ENCODE data around the gene ASAP2. TPM values are rescaled to one million over a fixed set of nuclear protein-coding genes. Genes with fewer than 3 reads are reported as not detected.

Gene ASAP2
- polyA plus RNA-seq, 1 donor (not counting 4 experiments of a cell fraction or from before 2014, with no cell fraction given): 54.2 TPM

DNA sequence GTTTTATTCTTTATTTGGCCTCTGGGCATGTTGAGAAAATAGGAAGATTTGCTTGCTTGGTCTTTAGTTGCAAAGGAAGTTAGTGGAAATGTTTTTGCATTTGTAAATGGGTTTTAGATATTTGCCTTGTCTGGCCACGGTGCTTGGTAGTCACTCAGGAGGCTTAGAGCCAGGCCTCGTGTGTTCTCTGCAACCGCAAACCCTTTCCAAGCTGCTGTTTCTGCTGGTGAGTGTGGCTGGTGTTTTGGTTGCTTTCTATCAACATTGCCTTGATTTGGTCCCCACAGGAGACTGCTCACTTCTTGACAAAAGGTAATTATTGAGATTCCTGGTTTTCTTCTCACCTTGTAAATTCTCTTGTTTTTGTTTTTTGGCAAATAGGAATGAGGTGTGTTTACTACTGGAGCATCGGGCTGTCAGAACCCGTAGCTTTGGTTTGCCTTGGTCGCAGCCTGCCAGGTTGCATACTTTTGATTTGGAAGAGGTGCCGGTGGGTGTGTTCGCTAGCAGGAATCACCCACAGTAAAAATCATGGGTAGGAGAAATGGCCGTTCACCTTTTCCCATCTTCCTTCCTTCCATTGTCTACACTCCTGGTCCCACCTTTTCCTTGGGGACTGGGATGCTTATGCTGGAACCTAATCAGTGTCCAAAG lies 15.8 kb downstream of the ASAP2 start:
- H3K4me3 ChIP-seq (ENCODE audit: control insufficient read depth in 2 of 3, extremely low read depth in 1 of 3, insufficient read depth in 2 of 3, low read depth in 1 of 3, low read length in 3 of 3): peak overlapping the region in 2 of 3 experiments; percentile 39 to 41
- peaks cover 2% of the 10 kb centered on the region for H3K9me1 ChIP-seq (ENCODE audit: control insufficient read depth, extremely low read depth, insufficient read depth, low read length)
- H3K4me1 ChIP-seq (ENCODE audit: control insufficient read depth, extremely low read depth, insufficient read depth, low read length): peaks cover 41% of the 10 kb centered on the region
- TF ChIP-seq, protein P1, sequence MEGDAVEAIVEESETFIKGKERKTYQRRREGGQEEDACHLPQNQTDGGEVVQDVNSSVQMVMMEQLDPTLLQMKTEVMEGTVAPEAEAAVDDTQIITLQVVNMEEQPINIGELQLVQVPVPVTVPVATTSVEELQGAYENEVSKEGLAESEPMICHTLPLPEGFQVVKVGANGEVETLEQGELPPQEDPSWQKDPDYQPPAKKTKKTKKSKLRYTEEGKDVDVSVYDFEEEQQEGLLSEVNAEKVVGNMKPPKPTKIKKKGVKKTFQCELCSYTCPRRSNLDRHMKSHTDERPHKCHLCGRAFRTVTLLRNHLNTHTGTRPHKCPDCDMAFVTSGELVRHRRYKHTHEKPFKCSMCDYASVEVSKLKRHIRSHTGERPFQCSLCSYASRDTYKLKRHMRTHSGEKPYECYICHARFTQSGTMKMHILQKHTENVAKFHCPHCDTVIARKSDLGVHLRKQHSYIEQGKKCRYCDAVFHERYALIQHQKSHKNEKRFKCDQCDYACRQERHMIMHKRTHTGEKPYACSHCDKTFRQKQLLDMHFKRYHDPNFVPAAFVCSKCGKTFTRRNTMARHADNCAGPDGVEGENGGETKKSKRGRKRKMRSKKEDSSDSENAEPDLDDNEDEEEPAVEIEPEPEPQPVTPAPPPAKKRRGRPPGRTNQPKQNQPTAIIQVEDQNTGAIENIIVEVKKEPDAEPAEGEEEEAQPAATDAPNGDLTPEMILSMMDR (optimal IDR thresholded peaks at IDR 0.05 in 1 of 3, IDR thresholded peaks at IDR 0.05 in 1 of 3, conservative IDR thresholded peaks at IDR 0.05 in 1 of 3; ENCODE audit: extremely low read depth in 1 of 3, insufficient read depth in 2 of 3, low read length in 3 of 3): no peak
- no peak for TF ChIP-seq EZH2 (IDR thresholded peaks at IDR 0.05; ENCODE audit: low read length)
- DNase-seq (ENCODE audit: low read depth, low spot score) (no peak), FAIRE-seq (peak; percentile 65)
- peak overlapping the region; percentile 54 for H3K27ac ChIP-seq (ENCODE audit: control insufficient read depth, insufficient read depth, low read length)
- no peaks in the 10 kb centered on the region for H3K27me3 ChIP-seq (ENCODE audit: control insufficient read depth, extremely low read depth, insufficient read depth, low read length)
- peaks cover 0 to 16% of the 10 kb centered on the region in 2 experiments for H3K36me3 ChIP-seq (ENCODE audit: control insufficient read depth in 2 of 2, extremely low read depth in 1 of 2, insufficient read depth in 2 of 2, low read length in 2 of 2)
- no peaks in the 10 kb centered on the region for H3K9me3 ChIP-seq (ENCODE audit: control insufficient read depth, low read depth, low read length)
- H2AFZ ChIP-seq (ENCODE audit: control insufficient read depth, low read length): no peak overlapping the region
- dilution Hi-C loops (cut with MboI; ENCODE audit: extremely low pct_ligation_motif_present, low sequenced_read_pairs): no loop called here
- H3K4me2 ChIP-seq (ENCODE audit: control insufficient read depth, extremely low read depth, insufficient read depth, low read depth, low read length): peak overlapping the region; percentile 82
- H3K79me2 ChIP-seq (ENCODE audit: control insufficient read depth, insufficient read depth, low read length): peaks cover 96% of the 10 kb centered on the region
- peaks cover 3% of the 10 kb centered on the region for H4K20me1 ChIP-seq (ENCODE audit: control insufficient read depth, extremely low read depth, insufficient read depth, low read length)
- peak overlapping the region; percentile 47 for H3K9ac ChIP-seq (ENCODE audit: control insufficient read depth, extremely low read depth, insufficient read depth, low read length)

DNA sequence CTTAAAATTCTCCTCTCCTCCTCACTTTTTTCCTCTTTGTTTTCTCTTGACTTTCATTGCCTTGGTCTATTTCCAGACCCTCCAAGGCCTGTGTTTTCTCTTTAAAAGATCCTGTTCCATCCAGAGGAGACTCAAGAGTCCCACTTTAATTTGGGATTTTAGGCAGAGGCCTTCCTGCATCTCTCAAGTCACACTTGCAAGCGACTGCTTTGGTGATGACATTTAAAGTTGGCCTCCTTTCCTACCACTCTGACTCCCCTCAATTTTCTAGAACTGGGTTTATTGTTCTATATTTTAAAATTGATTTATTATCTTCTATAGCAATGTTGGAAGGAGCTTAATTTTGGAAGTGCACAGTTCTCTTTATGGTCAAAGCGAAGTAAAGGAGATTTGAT lies 16.3 kb downstream of the ASAP2 start:
- H3K4me1 ChIP-seq (ENCODE audit: control insufficient read depth, extremely low read depth, insufficient read depth, low read length): peaks cover 39% of the 10 kb centered on the region
- no peak for TF ChIP-seq EZH2 (IDR thresholded peaks at IDR 0.05; ENCODE audit: low read length)
- TF ChIP-seq, protein P1 (optimal IDR thresholded peaks at IDR 0.05 in 1 of 3, IDR thresholded peaks at IDR 0.05 in 1 of 3, conservative IDR thresholded peaks at IDR 0.05 in 1 of 3; ENCODE audit: extremely low read depth in 1 of 3, insufficient read depth in 2 of 3, low read length in 3 of 3): no peak

More for the DNA sequence above, 16.3 kb downstream of the ASAP2 start:
- H3K79me2 ChIP-seq (ENCODE audit: control insufficient read depth, insufficient read depth, low read length): peaks cover 98% of the 10 kb centered on the region
- H3K9me3 ChIP-seq (ENCODE audit: control insufficient read depth, low read depth, low read length): no peaks in the 10 kb centered on the region
- H3K36me3 ChIP-seq (ENCODE audit: control insufficient read depth in 2 of 2, extremely low read depth in 1 of 2, insufficient read depth in 2 of 2, low read length in 2 of 2): peaks cover 0 to 15% of the 10 kb centered on the region in 2 experiments
- dilution Hi-C loops (cut with MboI; ENCODE audit: extremely low pct_ligation_motif_present, low sequenced_read_pairs): no loop called here
- peak overlapping the region; percentile 82 for H3K4me2 ChIP-seq (ENCODE audit: control insufficient read depth, extremely low read depth, insufficient read depth, low read depth, low read length)
- H2AFZ ChIP-seq (ENCODE audit: control insufficient read depth, low read length): no peak overlapping the region
- H3K27ac ChIP-seq (ENCODE audit: control insufficient read depth, insufficient read depth, low read length): peak overlapping the region; percentile 54
- no peak overlapping the region for H3K4me3 ChIP-seq (ENCODE audit: control insufficient read depth in 2 of 3, extremely low read depth in 1 of 3, insufficient read depth in 2 of 3, low read depth in 1 of 3, low read length in 3 of 3)
- DNase-seq (ENCODE audit: low read depth, low spot score) (no peak), FAIRE-seq (no peak)
- H4K20me1 ChIP-seq (ENCODE audit: control insufficient read depth, extremely low read depth, insufficient read depth, low read length): peaks cover 3% of the 10 kb centered on the region
- peak overlapping the region; percentile 47 for H3K9ac ChIP-seq (ENCODE audit: control insufficient read depth, extremely low read depth, insufficient read depth, low read length)
- no peaks in the 10 kb centered on the region for H3K27me3 ChIP-seq (ENCODE audit: control insufficient read depth, extremely low read depth, insufficient read depth, low read length)
- H3K9me1 ChIP-seq (ENCODE audit: control insufficient read depth, extremely low read depth, insufficient read depth, low read length): peaks cover under 1% of the 10 kb centered on the region
